Loucy (cell line): ENCODE results near the gene MBNL2.
A peak's percentile ranks its signal among the peaks of the same experiment; 100 is the strongest.

Source experiments
- H2AFZ ChIP-seq: fragments of 200-600 bp; sonication (generic); 2 replicates; pipeline ENCODE4 v1.6.0; 2016; ENCODE audit warnings: antibody characterized with exemption, mild to moderate bottlenecking, low read length, moderate library complexity
- H3F3A ChIP-seq: fragments of 200-600 bp; 2 replicates; pipeline ENCODE4 v1.6.0; 2016; ENCODE audit warnings: antibody characterized with exemption, low read depth, mild to moderate bottlenecking
- H3K27me3 ChIP-seq: fragments of 200-600 bp; sonication (generic); 2 replicates; pipeline ENCODE4 v1.6.1; 2014; ENCODE audit warnings: low read length, mild to moderate bottlenecking; ENCODE audit not compliant: insufficient read depth, poor library complexity, severe bottlenecking
- H3K36me3 ChIP-seq: fragments of 200-600 bp; sonication (generic); 2 replicates; pipeline ENCODE4 v1.6.1; 2016; ENCODE audit warnings: low read length; ENCODE audit not compliant: insufficient read depth
- H3K4me1 ChIP-seq: fragments of 200-600 bp; sonication (generic); 2 replicates; pipeline ENCODE4 v1.5.1; 2014; ENCODE audit warnings: low read length, mild to moderate bottlenecking; ENCODE audit not compliant: insufficient read depth, poor library complexity, severe bottlenecking
- H3K4me2 ChIP-seq: fragments of 200-600 bp; sonication (generic); 2 replicates; pipeline ENCODE4 v1.6.0; 2014; ENCODE audit warnings: antibody characterized with exemption, low read length, low read depth, mild to moderate bottlenecking; ENCODE audit not compliant: poor library complexity, severe bottlenecking
- H3K4me3 ChIP-seq: fragments of 200-600 bp; sonication (generic); 2 replicates; pipeline ENCODE4 v1.5.1; 2014; ENCODE audit warnings: low read length, mild to moderate bottlenecking, mixed read lengths; ENCODE audit not compliant: poor library complexity, severe bottlenecking
- H3K79me2 ChIP-seq: fragments of 200-600 bp; sonication (generic); 2 replicates; pipeline ENCODE4 v1.6.1; 2014; ENCODE audit warnings: low read length; ENCODE audit not compliant: insufficient read depth
- H3K9ac ChIP-seq: fragments of 200-600 bp; sonication (generic); 2 replicates; pipeline ENCODE4 v1.6.0; 2014; ENCODE audit warnings: mild to moderate bottlenecking, low read depth, low read length, moderate library complexity; ENCODE audit not compliant: poor library complexity, severe bottlenecking
- H3K9me2 ChIP-seq: fragments of 200-600 bp; sonication (generic); replicated peaks from 2 replicates; pipeline ENCODE4 v1.6.1; 2016; ENCODE audit warnings: low read depth, low read length, mixed read lengths
- H3K9me3 ChIP-seq: fragments of 200-600 bp; sonication (generic); 2 replicates; pipeline ENCODE4 v1.6.1; 2014; ENCODE audit warnings: mild to moderate bottlenecking, antibody characterized with exemption, low read length, low read depth; ENCODE audit not compliant: insufficient read depth
- H4K20me1 ChIP-seq: fragments of 200-600 bp; sonication (generic); 2 replicates; pipeline ENCODE4 v1.6.0; 2014; ENCODE audit warnings: antibody characterized with exemption, low read length, mild to moderate bottlenecking; ENCODE audit not compliant: insufficient read depth, poor library complexity, severe bottlenecking
- CTCF ChIP-seq: fragments of 200-600 bp; sonication (generic); conservative IDR thresholded peaks from 2 replicates; pipeline ENCODE4 v1.5.1; 2014; ENCODE audit warnings: mild to moderate bottlenecking, antibody characterized with exemption, low read length
- EZH2phosphoT487 ChIP-seq: fragments of 200-600 bp; IDR thresholded peaks from 2 replicates; pipeline ENCODE4 v1.6.1; 2018; ENCODE audit warnings: antibody characterized with exemption, mild to moderate bottlenecking, moderate library complexity, borderline replicate concordance

Gene MBNL2

GRCh38 chr13:97211300-97211699 lies 10.8 kb upstream of the MBNL2 start:
- no peak overlapping the region for H2AFZ ChIP-seq
- H3K36me3 ChIP-seq, result no peaks in the 10 kb centered on the region
- no peaks in the 10 kb centered on the region for H3K79me2 ChIP-seq
- no peak overlapping the region for H3K4me3 ChIP-seq
- H4K20me1 ChIP-seq, result no peaks in the 10 kb centered on the region
- peaks cover 20% of the 10 kb centered on the region for H3K4me1 ChIP-seq
- no peak for TF ChIP-seq EZH2phosphoT487
- TF ChIP-seq CTCF, result no peak
- peaks cover 40% of the 10 kb centered on the region for H3K27me3 ChIP-seq
- H3K4me2 ChIP-seq, result no peak overlapping the region
- H3K9ac ChIP-seq, result no peak overlapping the region
- H3K9me3 ChIP-seq, result no peaks in the 10 kb centered on the region
- no peaks in the 10 kb centered on the region for H3K9me2 ChIP-seq
- no peaks in the 10 kb centered on the region for H3F3A ChIP-seq

GRCh38 chr13:97212004-97212403 lies 10.1 kb upstream of the MBNL2 start:
- Histone ChIP-seq H3K4me2 (no peak overlapping the region), H3K9me3 (no peaks in the 10 kb centered on the region), H3K9ac (no peak overlapping the region), H3F3A (no peaks in the 10 kb centered on the region), H3K4me3 (no peak overlapping the region), H2AFZ (no peak overlapping the region), H3K4me1 (peaks cover 20% of the 10 kb centered on the region), H3K36me3 (no peaks in the 10 kb centered on the region), H4K20me1 (no peaks in the 10 kb centered on the region), H3K79me2 (no peaks in the 10 kb centered on the region), H3K9me2 (no peaks in the 10 kb centered on the region), H3K27me3 (peaks cover 38% of the 10 kb centered on the region)
- no peak for TF ChIP-seq EZH2phosphoT487
- TF ChIP-seq CTCF, result no peak

DNA sequence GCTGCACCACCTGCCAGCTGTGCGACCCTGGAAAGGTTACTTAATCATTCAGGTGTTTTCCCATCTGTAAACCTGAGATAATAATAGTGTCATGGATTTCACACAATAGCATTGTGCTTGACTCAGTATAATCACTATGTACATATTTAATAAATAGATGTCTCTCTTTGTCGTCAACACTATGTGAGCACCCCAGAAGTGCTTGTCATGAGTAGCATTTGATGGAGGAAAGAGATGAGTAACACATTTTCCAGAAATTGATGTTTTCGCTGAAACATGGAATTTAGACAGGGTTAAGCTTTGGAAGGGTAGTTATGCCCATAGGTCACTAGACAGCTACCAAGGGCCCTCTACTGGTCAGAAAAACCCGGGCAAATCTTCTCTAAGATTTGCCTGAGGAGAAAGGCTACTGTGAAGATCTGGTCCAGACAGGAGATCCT lies 9.5 kb upstream of the MBNL2 start:
- H3K27me3 ChIP-seq, result peaks cover 32% of the 10 kb centered on the region
- H2AFZ ChIP-seq, result no peak overlapping the region
- H3K36me3 ChIP-seq, result no peaks in the 10 kb centered on the region
- TF ChIP-seq EZH2phosphoT487 (no peak), CTCF (peak; percentile 72)
- H3K4me2 ChIP-seq, result no peak overlapping the region
- H3F3A ChIP-seq, result no peaks in the 10 kb centered on the region
- no peaks in the 10 kb centered on the region for H4K20me1 ChIP-seq
- H3K4me1 ChIP-seq, result peaks cover 20% of the 10 kb centered on the region
- H3K9me3 ChIP-seq, result no peaks in the 10 kb centered on the region
- H3K9me2 ChIP-seq, result no peaks in the 10 kb centered on the region
- H3K9ac ChIP-seq, result no peak overlapping the region
- H3K79me2 ChIP-seq, result no peaks in the 10 kb centered on the region
- no peak overlapping the region for H3K4me3 ChIP-seq
